Measurements from ENCODE around the gene KRT79.
"Not testable (repeated sequence)": the region's sequence is repeated elsewhere in the genome, so short reads cannot be mapped to it uniquely, and the experiment has no call there.

The KRT79 gene

DNA sequence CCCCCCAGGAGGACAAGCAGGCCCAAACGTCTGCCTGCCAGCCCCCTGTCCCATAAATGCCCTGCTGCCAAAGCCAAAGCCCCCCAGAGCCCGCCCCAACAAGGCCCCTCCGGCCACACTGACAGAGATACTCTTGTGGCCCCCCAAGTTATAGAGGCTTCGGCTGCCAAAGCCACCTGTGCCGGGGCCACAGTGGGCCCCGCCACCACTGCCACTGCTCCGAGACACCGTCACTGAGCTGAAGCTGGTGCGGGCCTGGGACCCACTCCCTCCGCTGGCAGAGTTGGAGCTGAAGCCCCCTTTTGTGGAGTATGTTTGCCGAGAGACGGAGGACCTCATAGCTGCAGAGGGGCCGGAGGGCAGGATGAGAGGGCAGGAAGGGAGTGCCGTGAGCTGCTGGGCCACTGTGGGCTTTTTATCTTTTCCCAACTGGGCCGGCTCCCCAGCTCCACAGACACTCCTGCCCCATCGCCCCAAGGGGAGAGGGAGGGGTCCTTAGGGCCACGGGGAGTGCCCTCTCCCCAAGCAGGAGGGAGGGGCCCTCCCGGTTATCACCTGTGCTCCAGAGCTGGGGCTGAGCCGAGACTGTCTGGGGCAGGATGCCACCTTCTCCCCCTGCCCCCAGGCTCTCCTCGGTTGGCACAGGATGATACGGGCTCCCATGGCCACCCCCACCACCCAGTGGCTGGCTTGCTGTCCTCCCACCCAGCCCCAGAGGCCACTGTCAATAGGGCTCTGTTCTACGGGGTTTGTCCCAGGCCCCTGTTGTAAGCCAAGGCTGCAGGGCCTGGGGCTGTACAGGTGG lies at the start of gene KRT79:
KRT79 (minus strand) TSS at position 390 of the 805 bp plus-strand sequence; CDS start at position 339, 51 bp downstream.
- DNase-seq (ENCODE audit: low spot score): no peak
- no peak for FAIRE-seq

DNA sequence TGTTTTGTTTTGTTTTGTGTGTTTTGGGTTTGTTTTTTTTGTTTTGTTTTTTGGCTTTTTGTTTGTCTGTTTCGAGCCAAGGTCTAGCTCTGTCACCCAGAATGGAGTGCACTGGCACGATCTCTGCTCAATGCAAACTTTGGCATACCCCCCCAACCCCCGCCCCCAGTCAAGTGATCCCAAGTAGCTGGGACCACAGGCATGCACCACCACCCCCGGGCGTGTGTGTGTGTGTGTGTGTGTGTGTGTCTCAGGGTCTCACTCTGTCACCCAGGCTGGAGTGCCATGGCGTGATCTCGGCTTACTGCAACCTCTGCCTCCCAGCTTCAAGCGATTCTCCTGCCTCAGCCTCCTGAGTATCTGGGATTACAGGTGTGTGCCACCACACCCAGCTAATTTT lies 46.4 kb upstream of the KRT79 start:
- not testable (repeated sequence) for FAIRE-seq; DNase-seq (ENCODE audit: low spot score)

DNA sequence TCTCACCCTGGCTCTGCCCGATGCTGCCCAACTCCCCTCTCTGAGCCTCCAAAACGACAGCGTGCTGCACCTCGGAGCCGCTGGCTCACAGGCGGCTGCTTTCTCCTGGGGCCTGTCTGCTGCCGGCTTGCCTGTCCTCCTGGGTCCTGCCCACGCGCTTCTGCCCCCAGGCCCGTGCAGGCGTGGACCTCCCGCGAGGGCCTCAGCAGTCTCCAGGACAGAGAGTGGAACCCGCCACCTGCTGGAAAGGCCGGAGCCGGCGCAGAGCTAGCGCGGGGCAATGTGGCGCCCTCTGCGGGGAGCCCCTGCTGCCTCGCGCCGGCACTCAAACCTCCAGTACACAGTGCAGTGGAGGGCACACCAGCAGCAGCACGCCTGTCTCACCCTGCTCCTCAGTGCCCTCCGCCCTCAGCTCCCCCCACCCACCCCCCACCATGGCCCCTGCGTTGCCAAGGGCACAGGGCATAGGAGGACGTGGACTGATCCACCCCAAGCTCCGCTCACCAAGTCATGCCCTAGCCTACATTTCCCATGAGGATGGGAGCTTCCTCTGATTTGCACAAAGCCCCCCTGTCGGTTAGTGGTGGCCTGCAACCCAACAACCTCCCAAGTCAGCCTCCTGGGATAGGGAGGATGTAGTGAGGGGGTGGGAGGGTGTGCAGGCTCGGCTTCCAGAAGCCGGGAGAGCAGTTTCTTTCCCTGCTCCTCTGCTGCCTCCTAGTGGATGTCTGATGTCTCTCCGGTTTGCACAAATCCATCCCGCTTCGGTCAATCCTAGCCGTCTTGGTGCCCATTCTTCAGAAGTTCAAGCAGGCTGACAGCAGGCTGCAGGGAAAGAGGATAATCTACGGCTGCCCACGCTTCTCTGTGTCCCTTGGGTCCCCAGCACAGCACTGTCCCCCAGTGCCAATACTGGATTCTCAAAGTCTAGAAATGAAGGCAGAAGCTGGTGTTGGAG lies 45.6 kb upstream of the KRT79 start:
- no peak for FAIRE-seq
- peak; percentile 86 for DNase-seq (ENCODE audit: low spot score)

DNA sequence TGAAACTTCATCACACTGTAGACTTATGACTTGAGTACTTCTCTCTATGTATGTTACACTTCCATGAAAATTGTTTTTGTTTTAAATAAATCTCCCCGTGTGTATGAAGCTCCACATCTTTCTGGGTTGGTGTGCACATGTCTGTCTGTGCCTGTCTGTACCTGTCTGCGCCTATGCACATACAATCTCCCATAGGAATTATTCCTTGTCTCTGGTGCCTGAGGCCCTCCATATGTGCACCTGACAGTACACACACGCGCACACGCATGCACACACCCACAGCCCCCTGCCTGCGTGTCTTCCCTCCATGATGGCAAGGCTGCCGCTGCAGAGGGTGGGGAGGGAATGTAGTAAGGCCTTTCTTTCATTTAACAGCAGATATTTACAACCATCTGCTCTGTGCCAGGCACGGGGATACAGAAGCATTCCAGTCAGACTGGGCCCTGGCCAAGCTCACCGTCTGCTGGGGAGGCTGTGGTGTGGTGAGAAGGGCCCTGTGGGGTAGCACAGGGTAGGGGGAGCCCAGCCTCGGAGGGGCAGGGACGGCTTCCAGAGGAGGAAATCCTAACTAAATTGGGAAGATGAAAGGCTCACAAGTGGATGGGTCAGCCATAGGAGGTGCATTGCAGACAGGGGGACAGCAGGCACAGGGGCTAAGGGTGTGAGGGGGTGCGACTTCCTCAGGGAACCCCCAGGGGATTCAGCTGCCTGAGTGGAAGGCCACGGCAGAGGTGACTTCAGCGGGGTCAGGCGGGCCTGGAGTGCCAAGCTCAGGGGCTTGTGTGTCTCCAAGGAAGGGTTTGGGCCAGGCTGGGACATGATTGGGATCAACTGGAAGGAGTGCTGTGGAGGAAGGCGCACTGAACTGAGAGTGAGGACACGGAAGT lies 44.6 kb upstream of the KRT79 start:
- no peak for DNase-seq (ENCODE audit: low spot score)
- no peak for FAIRE-seq

GRCh38 chr12:52877242-52877641 lies 43.1 kb upstream of the KRT79 start:
- no peak for FAIRE-seq
- DNase-seq (ENCODE audit: low spot score): no peak

GRCh38 chr12:52876372-52876771 lies 42.3 kb upstream of the KRT79 start:
- FAIRE-seq (no peak), DNase-seq (ENCODE audit: low spot score) (no peak)

DNA sequence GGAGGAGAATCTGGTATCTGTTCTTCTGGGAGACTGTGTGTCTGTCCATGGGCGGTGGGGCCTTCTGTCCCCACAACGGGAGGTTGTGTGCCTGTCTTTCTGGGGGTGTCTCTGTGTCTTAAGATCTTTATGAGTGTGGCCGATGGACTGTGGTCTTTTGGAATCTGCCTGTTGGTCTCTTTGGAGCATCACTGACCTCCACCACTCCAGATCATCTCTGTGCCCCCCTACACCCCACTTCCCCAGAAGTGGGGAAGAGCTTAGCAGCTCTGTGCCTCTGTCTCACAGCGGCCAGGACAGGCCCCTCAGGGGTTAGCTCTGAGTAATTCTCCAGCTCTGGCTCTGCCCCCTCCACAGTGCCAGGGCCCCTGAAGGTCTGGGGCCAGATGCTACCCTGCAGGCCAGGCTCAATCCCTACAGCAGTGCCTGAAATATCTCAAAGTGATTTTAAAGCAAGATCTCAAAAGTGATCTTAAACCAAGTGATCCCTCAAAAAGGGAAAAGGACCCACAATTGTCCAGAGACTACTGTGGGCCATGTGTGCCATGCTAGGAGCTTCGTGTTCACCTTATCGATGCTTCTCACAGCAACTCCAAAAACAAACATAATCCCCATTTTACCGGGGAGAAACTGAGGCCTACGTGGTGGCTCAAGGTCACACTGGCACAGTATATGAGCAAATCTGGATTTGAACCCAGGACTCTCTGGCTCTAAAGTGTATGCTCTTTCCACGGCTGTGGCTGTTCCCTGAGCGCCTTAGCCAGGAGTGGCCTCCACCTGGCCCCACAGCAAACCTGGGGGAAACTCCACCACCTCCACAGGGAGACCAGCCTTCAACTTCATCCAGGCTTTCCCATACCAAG lies 40.7 kb upstream of the KRT79 start:
- peak; percentile 44 for DNase-seq (ENCODE audit: low spot score)
- no peak for FAIRE-seq

DNA sequence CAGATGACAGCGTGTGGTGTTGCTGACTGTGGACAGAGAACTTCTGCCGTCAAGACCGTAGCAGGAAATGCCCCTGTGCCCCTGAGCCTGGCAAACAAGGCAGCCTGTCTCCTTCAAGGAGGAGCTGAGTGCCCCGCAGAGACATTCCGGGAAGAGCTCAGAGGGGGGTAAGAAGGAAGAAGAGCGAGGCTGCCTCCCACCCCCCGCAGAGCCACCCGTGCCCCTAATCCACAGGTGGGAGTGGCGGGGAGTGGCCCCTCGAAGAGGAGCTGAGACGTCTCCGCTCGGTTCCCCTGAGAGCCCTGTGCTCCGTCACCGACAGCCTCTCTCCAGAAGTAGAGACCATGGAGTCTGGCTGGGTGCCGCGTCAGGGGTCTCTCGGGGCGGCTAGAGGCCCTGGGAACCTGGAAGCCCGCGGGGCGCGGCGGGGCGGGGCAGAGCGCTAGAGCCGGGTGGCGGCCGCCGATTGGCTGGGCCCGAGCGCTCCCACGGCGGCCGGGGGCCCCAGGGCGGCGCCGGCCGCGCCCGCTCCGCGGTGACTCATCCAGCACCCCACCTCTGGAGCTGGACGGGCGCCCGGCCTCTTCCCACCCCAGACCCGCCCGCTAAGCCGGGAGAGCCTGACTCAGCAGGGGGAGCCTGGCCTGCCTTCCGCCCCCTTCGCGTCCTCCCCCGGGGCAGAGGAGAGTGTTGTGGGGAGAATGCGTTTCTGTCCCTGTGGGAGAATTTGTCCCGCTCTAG lies 39.9 kb upstream of the KRT79 start:
- no peak for FAIRE-seq
- peak; percentile 97 for DNase-seq (ENCODE audit: low spot score)

- DNase-seq (ENCODE audit: low spot score) (no peak), FAIRE-seq (no peak)
Observed at GRCh38 chr12:52873513-52873831, 39.4 kb upstream of the KRT79 start.

- no peak for DNase-seq (ENCODE audit: low spot score)
- FAIRE-seq: no peak
Observed at GRCh38 chr12:52872644-52873389, 38.7 kb upstream of the KRT79 start.

- DNase-seq (ENCODE audit: low spot score) (peak; percentile 54), FAIRE-seq (no peak)
Observed at GRCh38 chr12:52871291-52872039, 37.4 kb upstream of the KRT79 start.

GRCh38 chr12:52870361-52871290 lies 36.5 kb upstream of the KRT79 start:
- DNase-seq (ENCODE audit: low spot score): peak; percentile 79
- no peak for FAIRE-seq

DNA sequence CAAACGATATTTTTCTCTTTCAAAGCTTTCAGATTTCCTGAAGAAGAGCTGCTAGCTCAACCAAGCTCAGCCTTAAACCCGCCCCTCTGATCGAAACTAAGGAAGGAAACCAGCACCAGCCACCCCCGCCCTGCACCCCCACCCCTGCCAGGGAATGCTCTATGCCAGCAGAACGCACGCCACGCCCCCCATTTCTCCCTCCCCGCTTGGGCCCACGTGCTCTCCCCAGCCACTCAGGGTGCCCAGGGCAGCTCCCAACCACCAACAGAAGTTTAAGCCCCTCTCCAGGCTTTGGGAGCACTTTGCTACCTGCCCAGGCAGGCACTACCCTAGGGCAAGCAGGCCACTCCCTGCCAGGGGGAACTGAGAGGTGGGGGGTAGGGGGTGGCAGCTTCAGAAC lies 33.5 kb upstream of the KRT79 start:
- FAIRE-seq (no peak), DNase-seq (ENCODE audit: low spot score) (no peak)

DNA sequence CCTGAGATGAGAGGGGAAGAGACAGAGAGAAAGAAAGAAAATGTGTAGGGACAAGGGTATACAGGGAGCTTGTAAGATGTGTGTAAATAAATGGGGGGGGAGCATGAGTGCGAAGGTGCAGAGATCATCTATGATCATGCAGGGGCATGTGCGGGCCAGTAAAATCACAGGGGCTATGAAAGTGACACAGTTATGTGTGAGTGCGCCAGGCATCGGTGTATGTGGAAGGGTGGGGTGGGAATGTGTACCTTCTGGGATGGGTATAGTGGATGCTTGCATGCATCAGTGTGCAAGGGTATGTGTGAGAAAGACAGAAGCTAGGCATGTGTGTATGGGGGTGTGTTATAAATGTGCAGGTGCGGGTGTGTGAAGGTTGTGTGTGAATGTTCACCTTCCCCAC lies 33.0 kb upstream of the KRT79 start:
- no peak for FAIRE-seq
- no peak for DNase-seq (ENCODE audit: low spot score)

DNA sequence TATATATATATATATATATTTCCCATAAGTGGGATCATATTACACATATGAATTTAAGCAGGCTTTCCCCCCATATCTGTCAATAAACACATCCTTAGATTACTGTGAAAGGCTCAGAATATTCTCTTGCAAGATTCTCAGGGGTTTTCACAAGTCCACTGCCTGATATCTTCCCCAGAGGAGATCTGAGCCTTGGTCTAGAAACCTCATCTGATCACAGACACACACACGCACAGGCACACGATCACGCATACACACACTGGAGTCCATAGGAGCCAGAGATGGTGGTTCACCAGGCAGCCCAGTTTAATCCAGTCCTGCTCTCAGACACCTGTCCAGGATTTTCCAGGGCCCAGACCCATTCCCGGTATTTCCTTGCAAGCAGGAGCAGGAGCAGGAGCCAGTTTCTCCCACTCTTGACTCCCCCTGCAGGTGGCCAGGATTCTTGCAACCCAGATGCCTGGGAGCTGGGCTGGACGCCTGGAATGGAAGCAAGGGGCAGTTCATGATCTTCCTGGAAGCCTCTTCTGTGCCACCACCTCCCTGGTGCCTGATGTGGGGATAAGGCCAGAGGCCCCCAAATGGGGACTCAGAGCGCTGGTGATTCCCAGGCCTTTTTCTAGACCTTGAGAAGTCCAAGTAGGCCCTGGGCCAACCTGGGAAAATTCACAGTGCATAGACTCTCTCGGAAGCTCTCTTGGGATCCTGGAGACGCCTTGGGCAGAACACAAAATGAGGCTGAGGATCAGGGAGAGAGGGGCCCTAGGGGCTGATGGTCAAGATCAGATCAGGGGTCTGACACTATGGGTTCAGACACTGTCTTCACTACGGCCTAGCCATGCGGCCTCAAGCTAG lies 31.2 kb upstream of the KRT79 start:
- FAIRE-seq: no peak
- DNase-seq (ENCODE audit: low spot score): peak; percentile 86

DNA sequence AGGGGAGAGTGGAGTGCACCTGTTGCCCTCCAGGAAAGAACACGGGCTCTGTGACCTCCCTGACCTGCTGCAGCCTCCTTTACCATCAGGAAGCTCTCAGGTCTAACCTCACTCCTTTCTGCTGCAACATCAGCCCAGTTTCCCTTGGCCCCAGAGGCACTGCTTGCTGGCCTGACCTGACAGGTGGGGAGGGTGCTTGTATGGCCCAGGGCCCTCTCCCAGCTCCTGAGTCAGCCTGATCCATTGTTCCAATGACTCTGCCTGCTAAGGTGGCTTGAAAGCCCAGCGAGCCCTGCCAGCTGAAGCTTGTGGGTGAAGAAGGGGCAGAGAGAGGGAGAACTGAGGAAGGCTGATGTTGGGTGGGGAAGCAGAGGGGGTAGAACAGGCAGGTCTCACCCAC lies 27.9 kb upstream of the KRT79 start:
- FAIRE-seq: no peak
- DNase-seq (ENCODE audit: low spot score): no peak
